CD14-positive monocyte (primary cell): ENCODE data around the gene MAP3K9. TPM values are rescaled to one million over a fixed set of nuclear protein-coding genes. Genes with fewer than 3 reads are reported as not detected.

Source experiments
- DNase-seq, 3 donors: peaks; one replicate each; pipeline ENCODE4 v3.0.0-alpha.2; 2011 to 2022
- H2AFZ ChIP-seq: 2 replicates; pipeline ENCODE4 v1.6.0; 2012; ENCODE audit warnings: mild to moderate bottlenecking, low read depth, low read length, inconsistent platforms; ENCODE audit not compliant: insufficient read depth, poor library complexity, severe bottlenecking
- H3K27ac ChIP-seq, 2 donors: 1 replicate in 1 of 2; 2 replicates in 1 of 2; pipeline ENCODE4 v1.5.1; 2012 to 2013; ENCODE audit warnings: low read length in 2 of 2, control low read depth in 1 of 2, inconsistent platforms in 1 of 2, low read depth in 1 of 2, mild to moderate bottlenecking in 1 of 2
- H3K27me3 ChIP-seq, 2 donors: one replicate each; pipeline versions ENCODE4 v1.6.0 to v1.6.1; 2011 to 2013; ENCODE audit warnings: low read length in 2 of 2; ENCODE audit not compliant: control insufficient read depth in 2 of 2, insufficient read depth in 2 of 2
- H3K36me3 ChIP-seq, 2 donors: replicated peaks in 1 of 2; 1 replicate in 1 of 2; 2 replicates in 1 of 2; pipeline versions ENCODE4 v1.5.1 to v1.6.1; 2012 to 2013; ENCODE audit warnings: low read length in 2 of 2, control low read depth in 1 of 2, inconsistent platforms in 1 of 2, mild to moderate bottlenecking in 1 of 2; ENCODE audit not compliant: insufficient read depth in 2 of 2, control insufficient read depth in 1 of 2
- H3K4me1 ChIP-seq, 2 donors: 1 replicate in 1 of 2; 2 replicates in 1 of 2; pipeline versions ENCODE4 v1.5.1 to v1.6.1; 2012 to 2013; ENCODE audit warnings: low read length in 2 of 2, control low read depth in 1 of 2, inconsistent platforms in 1 of 2, mild to moderate bottlenecking in 1 of 2, moderate library complexity in 1 of 2; ENCODE audit not compliant: insufficient read depth in 2 of 2, control insufficient read depth in 1 of 2
- H3K4me2 ChIP-seq: replicated peaks from 2 replicates; pipeline ENCODE3; 2012; ENCODE audit warnings: low read length, moderate library complexity, mild to moderate bottlenecking; ENCODE audit not compliant: poor library complexity, severe bottlenecking; ENCODE audit errors: extremely low read depth
- H3K4me3 ChIP-seq, 3 experiments: fragments of 200-600 bp in 1 of 3; sonication (generic) in 1 of 3; replicated peaks in 1 of 3; 1 replicate in 2 of 3; 2 replicates in 1 of 3; pipeline ENCODE4 v1.5.1; 2011 to 2013; ENCODE audit warnings: low read length in 3 of 3, mild to moderate bottlenecking in 3 of 3, control low read depth in 2 of 3, low read depth in 2 of 3, inconsistent platforms in 1 of 3, moderate library complexity in 1 of 3
- H3K79me2 ChIP-seq: 2 replicates; pipeline ENCODE4 v1.6.0; 2012; ENCODE audit warnings: mild to moderate bottlenecking, control low read depth, inconsistent platforms, low read length, moderate library complexity; ENCODE audit not compliant: insufficient read depth
- H3K9ac ChIP-seq: 2 replicates; pipeline ENCODE4 v1.6.0; 2017; ENCODE audit warnings: low read length, mild to moderate bottlenecking; ENCODE audit not compliant: insufficient read depth, poor library complexity, severe bottlenecking
- H3K9me3 ChIP-seq, 2 donors: replicated peaks in 1 of 2; 1 replicate in 1 of 2; 2 replicates in 1 of 2; pipeline versions ENCODE4 v1.5.1 to v1.6.1; 2012 to 2013; ENCODE audit warnings: low read length in 2 of 2, control low read depth in 1 of 2; ENCODE audit not compliant: control insufficient read depth in 1 of 2, insufficient read depth in 1 of 2
- H4K20me1 ChIP-seq: 2 replicates; pipeline ENCODE4 v1.6.0; 2012; ENCODE audit warnings: mild to moderate bottlenecking, low read length, control low read depth, moderate library complexity; ENCODE audit not compliant: insufficient read depth
- H3K27ac Mint-ChIP-seq, 7 donors: one replicate each; pipeline ENCODE4 v1.8.0; 2020; ENCODE audit warnings: mild to moderate bottlenecking in 7 of 7, mixed read lengths in 7 of 7, moderate library complexity in 6 of 7, inconsistent platforms in 2 of 7
- H3K27me3 Mint-ChIP-seq, 3 donors: one replicate each; pipeline ENCODE4 v1.8.0; 2021 to 2022; ENCODE audit warnings: low read depth in 3 of 3, mild to moderate bottlenecking in 3 of 3, mixed read lengths in 3 of 3, moderate library complexity in 3 of 3, inconsistent platforms in 1 of 3
- H3K36me3 Mint-ChIP-seq, 2 donors: one replicate each; pipeline ENCODE4 v1.8.0; 2020; ENCODE audit warnings: mixed read lengths in 2 of 2, inconsistent platforms in 1 of 2, mild to moderate bottlenecking in 1 of 2
- H3K4me1 Mint-ChIP-seq: one replicate; pipeline ENCODE4 v1.8.0; 2020; ENCODE audit warnings: mild to moderate bottlenecking, mixed read lengths
- H3K4me3 Mint-ChIP-seq, 2 donors: one replicate each; pipeline ENCODE4 v1.8.0; 2020; ENCODE audit warnings: mild to moderate bottlenecking in 2 of 2, mixed read lengths in 2 of 2, moderate library complexity in 1 of 2
- H3K9me3 Mint-ChIP-seq, 7 donors: one replicate each; pipeline ENCODE4 v1.8.0; 2020 to 2022; ENCODE audit warnings: mixed read lengths in 7 of 7, mild to moderate bottlenecking in 6 of 7, moderate library complexity in 6 of 7, inconsistent platforms in 2 of 7
- WGBS: methylation state at CpG from one replicate; pipeline ENCODE4 v1.1.5; 2013; ENCODE audit warnings: missing lambda C conversion rate; ENCODE audit not compliant: insufficient coverage; 5-methylcytosine and 5-hydroxymethylcytosine counted together
- intact Hi-C, 2 donors: fragments of 100-400 bp; cut with micrococcal nuclease; formaldehyde crosslinking; loops; one replicate each; pipeline versions ENCODE4 v1.15.0 to v1.15.1; 2023
- polyA plus RNA-seq, 3 donors: library from polyadenylated mRNA; depleted of rRNA in 1 of 3; unstranded in 2 of 3; stranded (reverse) in 1 of 3; fragments of 300-500 nt in 2 of 3; fragments of >200 nt in 1 of 3; fragmentation: Illumina TruSeq in 2 of 3; gene quantifications; 1 replicate in 2 of 3; 2 replicates in 1 of 3; pipeline ENCODE4 v1.2.3, GENCODE V29; 2012 to 2021
- TF ChIP-seq, protein P1 (sequence below): fragments of 200-600 bp; IDR thresholded peaks from one replicate; pipeline ENCODE4 v1.8.0; 2022; ENCODE audit warnings: antibody characterized with exemption, mild to moderate bottlenecking

MAP3K9 gene
- polyA plus RNA-seq, 3 donors = 0.01 TPM; not detected in 2

DNA sequence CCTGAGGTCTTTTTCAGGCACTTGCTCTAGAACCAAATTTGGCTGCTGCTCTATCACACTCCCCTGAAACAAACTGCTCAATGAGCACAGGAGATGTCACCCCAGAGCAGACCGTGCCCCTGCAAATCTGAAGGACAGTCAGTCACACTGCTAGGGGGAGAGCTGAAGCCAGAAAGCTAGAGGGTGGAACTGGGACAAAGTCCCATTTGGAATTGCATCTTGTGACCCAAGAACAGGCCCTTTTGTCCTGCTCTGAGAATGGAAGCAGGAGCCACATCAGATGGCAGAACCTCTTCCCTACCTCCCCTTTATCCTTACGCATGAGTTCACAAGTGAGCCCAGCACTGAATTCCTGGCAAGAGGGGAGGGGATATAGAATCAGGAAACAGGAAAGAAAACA is 64.7 kb downstream of the MAP3K9 start:
- WGBS = no CpG with 5 or more reads among the region's 2 CpGs
- no peak for DNase-seq
- H3K27ac ChIP-seq = no peak overlapping the region
- H4K20me1 ChIP-seq = no peaks in the 10 kb centered on the region
- H3K79me2 ChIP-seq = no peaks in the 10 kb centered on the region
- H3K4me2 ChIP-seq = no peak overlapping the region
- intact Hi-C loops = no loop called here
- H3K9ac ChIP-seq = no peak overlapping the region
- H3K4me3 ChIP-seq = no peak overlapping the region
- no peak overlapping the region for H2AFZ ChIP-seq
- H3K27me3 ChIP-seq = no peaks in the 10 kb centered on the region
- TF ChIP-seq, protein P1, sequence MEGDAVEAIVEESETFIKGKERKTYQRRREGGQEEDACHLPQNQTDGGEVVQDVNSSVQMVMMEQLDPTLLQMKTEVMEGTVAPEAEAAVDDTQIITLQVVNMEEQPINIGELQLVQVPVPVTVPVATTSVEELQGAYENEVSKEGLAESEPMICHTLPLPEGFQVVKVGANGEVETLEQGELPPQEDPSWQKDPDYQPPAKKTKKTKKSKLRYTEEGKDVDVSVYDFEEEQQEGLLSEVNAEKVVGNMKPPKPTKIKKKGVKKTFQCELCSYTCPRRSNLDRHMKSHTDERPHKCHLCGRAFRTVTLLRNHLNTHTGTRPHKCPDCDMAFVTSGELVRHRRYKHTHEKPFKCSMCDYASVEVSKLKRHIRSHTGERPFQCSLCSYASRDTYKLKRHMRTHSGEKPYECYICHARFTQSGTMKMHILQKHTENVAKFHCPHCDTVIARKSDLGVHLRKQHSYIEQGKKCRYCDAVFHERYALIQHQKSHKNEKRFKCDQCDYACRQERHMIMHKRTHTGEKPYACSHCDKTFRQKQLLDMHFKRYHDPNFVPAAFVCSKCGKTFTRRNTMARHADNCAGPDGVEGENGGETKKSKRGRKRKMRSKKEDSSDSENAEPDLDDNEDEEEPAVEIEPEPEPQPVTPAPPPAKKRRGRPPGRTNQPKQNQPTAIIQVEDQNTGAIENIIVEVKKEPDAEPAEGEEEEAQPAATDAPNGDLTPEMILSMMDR = no peak
- no peaks in the 10 kb centered on the region for H3K36me3 Mint-ChIP-seq
- no peak overlapping the region for H3K27ac Mint-ChIP-seq
- peaks cover 0 to 5% (median 4%) of the 10 kb centered on the region in 3 donors for H3K27me3 Mint-ChIP-seq
- no peaks in the 10 kb centered on the region for H3K4me1 ChIP-seq
- H3K9me3 Mint-ChIP-seq = peaks cover 0 to 2% (median 0%) of the 10 kb centered on the region in 7 donors
- no peak overlapping the region for H3K4me3 Mint-ChIP-seq
- no peaks in the 10 kb centered on the region for H3K9me3 ChIP-seq
- H3K4me1 Mint-ChIP-seq = no peaks in the 10 kb centered on the region
- no peaks in the 10 kb centered on the region for H3K36me3 ChIP-seq

DNA sequence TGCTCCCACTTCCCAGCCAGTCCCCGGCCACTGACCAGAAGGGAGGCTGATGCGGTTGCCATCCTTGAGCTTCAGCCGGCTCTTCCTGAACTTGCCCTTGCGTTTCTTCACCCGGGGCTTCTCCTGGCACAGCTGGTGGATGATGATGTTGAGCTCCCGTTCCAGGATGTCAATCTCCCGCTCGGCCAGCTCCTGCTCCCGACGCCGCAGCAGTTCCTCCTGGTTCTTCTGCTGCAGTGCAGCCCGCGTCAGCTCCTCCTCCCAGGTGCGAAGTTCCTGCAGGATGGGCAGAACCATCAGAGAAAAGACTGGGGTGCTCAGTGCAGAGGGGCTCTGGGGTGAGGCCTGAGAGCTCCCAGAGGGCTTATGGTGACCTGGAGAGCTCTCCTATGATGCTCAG is 67.0 kb downstream of the MAP3K9 start:
- Histone ChIP-seq H3K27ac (no peak overlapping the region), H4K20me1 (no peaks in the 10 kb centered on the region), H3K9me3 (no peaks in the 10 kb centered on the region), H3K4me1 (no peaks in the 10 kb centered on the region), H3K27me3 (no peaks in the 10 kb centered on the region), H3K4me3 (no peak overlapping the region), H2AFZ (no peak overlapping the region), H3K9ac (no peak overlapping the region), H3K4me2 (no peak overlapping the region), H3K79me2 (no peaks in the 10 kb centered on the region), H3K36me3 (no peaks in the 10 kb centered on the region)
- no peak overlapping the region for H3K27ac Mint-ChIP-seq
- H3K9me3 Mint-ChIP-seq = peaks cover 0 to 2% (median 0%) of the 10 kb centered on the region in 7 donors
- TF ChIP-seq, protein P1 = no peak
- intact Hi-C loops = no loop called here
- H3K27me3 Mint-ChIP-seq = peaks cover 0 to 5% (median 5%) of the 10 kb centered on the region in 3 donors
- 97% methylated on average over 13 of the region's 14 CpGs for WGBS
- no peak for DNase-seq
- H3K4me1 Mint-ChIP-seq = no peaks in the 10 kb centered on the region
- H3K4me3 Mint-ChIP-seq = no peak overlapping the region
- no peaks in the 10 kb centered on the region for H3K36me3 Mint-ChIP-seq
